ENCODE measurements around the gene ISLR. TPM values are rescaled to one million over a fixed set of nuclear protein-coding genes. Genes with fewer than 3 reads are reported as not detected.

Gene ISLR
- total and polyA plus RNA-seq, 2 donors (not counting 1 experiment from before 2014, with no cell fraction given), result 14.0 to 17.3 TPM

- no peak overlapping the region for H3K9ac ChIP-seq (ENCODE audit: insufficient read depth, low read length)
- no peak overlapping the region for H3K27ac ChIP-seq (ENCODE audit: insufficient read depth, low read length)
- H3K36me3 ChIP-seq (ENCODE audit: control insufficient read depth, insufficient read depth, low read length), result no peaks in the 10 kb centered on the region
- H4K20me1 ChIP-seq (ENCODE audit: control insufficient read depth, extremely low read depth, insufficient read depth, low read length), result no peaks in the 10 kb centered on the region
- TF ChIP-seq EZH2 (IDR thresholded peaks at IDR 0.05; ENCODE audit: low read length, missing control alignments), result no peak
- TF ChIP-seq CTCF (conservative IDR thresholded peaks at IDR 0.05 in 1 of 2, IDR thresholded peaks at IDR 0.05 in 1 of 2; ENCODE audit: low read depth in 1 of 2, low read length in 2 of 2), result no peak
- DNase-seq (ENCODE audit: low read depth in 2 of 2), result no peak
- no peaks in the 10 kb centered on the region for H3K4me1 ChIP-seq (ENCODE audit: control insufficient read depth, extremely low read depth, insufficient read depth, low read length)
- H3K79me2 ChIP-seq (ENCODE audit: control insufficient read depth, insufficient read depth, low read length), result no peaks in the 10 kb centered on the region
- H3K4me3 ChIP-seq (replicated peaks in 1 of 4; ENCODE audit: control extremely low read depth in 1 of 4, insufficient read depth in 1 of 4, low read depth in 3 of 4, low read length in 4 of 4), result no peak overlapping the region
- peaks cover 15% of the 10 kb centered on the region for H3K27me3 ChIP-seq (ENCODE audit: control insufficient read depth, insufficient read depth, low read length)
- H2AFZ ChIP-seq (ENCODE audit: low read length), result no peak overlapping the region
- H3K9me3 ChIP-seq (ENCODE audit: control insufficient read depth, insufficient read depth, low read depth, low read length), result no peaks in the 10 kb centered on the region
- H3K4me2 ChIP-seq (ENCODE audit: extremely low read depth, insufficient read depth, low read length), result no peak overlapping the region
Measured at GRCh38 chr15:74220475-74221248, 47.2 kb downstream of the ISLR start.

DNA sequence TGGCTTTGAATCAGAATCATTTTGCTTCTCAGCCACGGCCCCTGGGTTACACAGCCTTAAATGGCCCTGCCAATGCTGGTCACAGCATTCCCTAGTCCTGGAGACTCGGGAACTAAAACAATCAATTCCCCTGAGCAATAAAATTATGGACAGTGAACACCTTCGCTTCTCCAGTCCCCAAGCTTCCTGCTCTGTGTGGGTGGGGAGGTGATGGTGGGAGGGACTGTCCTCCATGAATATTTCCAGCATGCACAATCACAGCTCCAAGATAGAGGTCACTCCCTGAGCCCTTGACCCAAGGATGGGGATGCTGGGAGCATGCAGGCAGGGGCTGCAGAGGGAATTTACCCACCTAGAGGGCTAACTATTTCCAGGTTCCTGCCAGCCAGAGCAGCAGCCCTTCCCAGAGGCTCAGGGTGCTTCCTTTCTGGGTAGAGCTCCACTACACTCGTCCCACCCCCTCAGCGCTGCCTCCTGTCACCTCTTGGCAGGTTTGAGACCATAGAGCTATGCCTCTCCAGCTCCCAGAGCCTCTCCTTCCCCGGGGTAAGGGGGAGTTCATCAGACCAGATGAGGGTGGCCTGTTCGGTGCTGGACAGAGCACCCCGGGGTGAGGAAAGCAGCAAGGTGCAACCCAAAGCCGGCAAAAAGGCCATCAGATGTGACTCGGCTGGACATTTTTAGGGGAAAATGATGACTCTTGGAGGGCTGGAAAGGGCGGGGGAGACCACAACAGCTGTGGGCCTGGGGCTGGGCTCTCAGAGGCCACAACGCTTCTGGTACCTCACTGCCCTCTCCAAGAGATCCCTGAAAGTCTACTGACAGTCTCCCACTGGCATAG lies 48.1 kb downstream of the ISLR start:
- Histone ChIP-seq H3K4me1 (ENCODE audit: control insufficient read depth, extremely low read depth, insufficient read depth, low read length) (no peaks in the 10 kb centered on the region), H3K4me3 (replicated peaks in 1 of 4; ENCODE audit: control extremely low read depth in 1 of 4, insufficient read depth in 1 of 4, low read depth in 3 of 4, low read length in 4 of 4) (no peak overlapping the region), H3K36me3 (ENCODE audit: control insufficient read depth, insufficient read depth, low read length) (no peaks in the 10 kb centered on the region), H3K4me2 (ENCODE audit: extremely low read depth, insufficient read depth, low read length) (no peak overlapping the region), H2AFZ (ENCODE audit: low read length) (no peak overlapping the region), H3K79me2 (ENCODE audit: control insufficient read depth, insufficient read depth, low read length) (no peaks in the 10 kb centered on the region), H3K27me3 (ENCODE audit: control insufficient read depth, insufficient read depth, low read length) (peaks cover 15% of the 10 kb centered on the region), H4K20me1 (ENCODE audit: control insufficient read depth, extremely low read depth, insufficient read depth, low read length) (no peaks in the 10 kb centered on the region), H3K27ac (ENCODE audit: insufficient read depth, low read length) (no peak overlapping the region), H3K9me3 (ENCODE audit: control insufficient read depth, insufficient read depth, low read depth, low read length) (no peaks in the 10 kb centered on the region), H3K9ac (ENCODE audit: insufficient read depth, low read length) (no peak overlapping the region)
- DNase-seq (ENCODE audit: low read depth in 2 of 2), result no peak
- TF ChIP-seq EZH2 (IDR thresholded peaks at IDR 0.05; ENCODE audit: low read length, missing control alignments) (no peak), CTCF (conservative IDR thresholded peaks at IDR 0.05 in 1 of 2, IDR thresholded peaks at IDR 0.05 in 1 of 2; ENCODE audit: low read depth in 1 of 2, low read length in 2 of 2) (no peak)

Data from fibroblast of lung (primary cell).